ENCODE results near the gene TTLL4. TPM values are rescaled to one million over a fixed set of nuclear protein-coding genes. Genes with fewer than 3 reads are reported as not detected.

Gene TTLL4
- total and polyA plus RNA-seq, 2 donors (not counting 1 experiment from before 2014, with no cell fraction given): 21.2 to 33.8 TPM

DNA sequence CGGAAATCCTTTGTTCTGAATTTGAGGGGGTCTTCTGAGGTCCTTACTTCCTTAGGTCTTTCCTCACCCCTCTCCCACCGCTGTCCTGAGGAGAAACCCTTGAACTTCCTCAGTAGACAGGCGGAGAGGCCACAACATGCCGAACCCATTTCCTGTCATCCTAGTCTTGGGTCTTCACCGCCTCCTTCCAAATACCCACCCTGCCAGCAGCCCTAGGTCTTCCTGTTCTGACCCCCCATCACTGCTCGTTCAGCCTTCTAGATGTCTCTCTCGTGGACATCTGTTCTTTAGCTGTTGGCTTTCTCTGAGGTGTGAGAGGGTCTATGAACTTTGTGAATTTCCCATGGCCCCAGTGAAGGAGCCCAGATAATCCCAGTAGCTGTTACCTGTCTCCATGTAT, 44.1 kb downstream of the TTLL4 start:
- H3K27me3 ChIP-seq (replicated peaks in 1 of 4; ENCODE audit: control extremely low read depth in 1 of 4, control insufficient read depth in 3 of 4, insufficient read depth in 4 of 4, low read length in 3 of 4): no peaks in the 10 kb centered on the region
- H3K4me2 ChIP-seq (replicated peaks; ENCODE audit: low read depth, low read length, poor library complexity, severe bottlenecking): no peak overlapping the region
- Mint-ChIP-seq H3K4me1 (no peaks in the 10 kb centered on the region), H3K9me3 (ENCODE audit: insufficient read depth) (no peaks in the 10 kb centered on the region), H3K27me3 (no peaks in the 10 kb centered on the region), H3K27ac (no peak overlapping the region), H3K4me3 (no peak overlapping the region)
- H3K36me3 ChIP-seq (replicated peaks in 1 of 2; ENCODE audit: control extremely low read depth in 1 of 2, control insufficient read depth in 1 of 2, extremely low read depth in 1 of 2, insufficient read depth in 2 of 2, low read length in 1 of 2): peaks cover 0 to 56% of the 10 kb centered on the region in 2 experiments
- ATAC-seq (ENCODE audit: low read depth): no peak
- H4K20me1 ChIP-seq (ENCODE audit: control insufficient read depth, insufficient read depth, low read length, poor library complexity, severe bottlenecking): no peaks in the 10 kb centered on the region
- ChIA-PET CTCF (no interaction called here), POLR2A (no interaction called here)
- H3K4me3 ChIP-seq (ENCODE audit: control extremely low read depth in 1 of 5, extremely low read depth in 1 of 5, insufficient read depth in 1 of 5, low read depth in 2 of 5, low read length in 4 of 5): no peak overlapping the region
- H3K9ac ChIP-seq (ENCODE audit: low read length): no peak overlapping the region
- H3K79me2 ChIP-seq (ENCODE audit: control insufficient read depth, insufficient read depth, low read length): no peaks in the 10 kb centered on the region
- no peak for DNase-seq
- H3K4me1 ChIP-seq (ENCODE audit: control insufficient read depth in 2 of 2, insufficient read depth in 2 of 2, low read length in 2 of 2): no peaks in the 10 kb centered on the region
- H3K9me3 ChIP-seq (ENCODE audit: control extremely low read depth in 1 of 3, control insufficient read depth in 2 of 3, insufficient read depth in 1 of 3, low read length in 2 of 3): no peaks in the 10 kb centered on the region
- H3K27ac ChIP-seq (ENCODE audit: low read length in 2 of 2): no peak overlapping the region
- intact Hi-C loops (cut with micrococcal nuclease): no loop called here
- no peak overlapping the region for H2AFZ ChIP-seq (ENCODE audit: insufficient read depth, low read depth, low read length, poor library complexity, severe bottlenecking)
- WGBS (ENCODE audit: insufficient coverage): 93% methylated on average over 2 of the region's 7 CpGs
- TF ChIP-seq, protein P1, sequence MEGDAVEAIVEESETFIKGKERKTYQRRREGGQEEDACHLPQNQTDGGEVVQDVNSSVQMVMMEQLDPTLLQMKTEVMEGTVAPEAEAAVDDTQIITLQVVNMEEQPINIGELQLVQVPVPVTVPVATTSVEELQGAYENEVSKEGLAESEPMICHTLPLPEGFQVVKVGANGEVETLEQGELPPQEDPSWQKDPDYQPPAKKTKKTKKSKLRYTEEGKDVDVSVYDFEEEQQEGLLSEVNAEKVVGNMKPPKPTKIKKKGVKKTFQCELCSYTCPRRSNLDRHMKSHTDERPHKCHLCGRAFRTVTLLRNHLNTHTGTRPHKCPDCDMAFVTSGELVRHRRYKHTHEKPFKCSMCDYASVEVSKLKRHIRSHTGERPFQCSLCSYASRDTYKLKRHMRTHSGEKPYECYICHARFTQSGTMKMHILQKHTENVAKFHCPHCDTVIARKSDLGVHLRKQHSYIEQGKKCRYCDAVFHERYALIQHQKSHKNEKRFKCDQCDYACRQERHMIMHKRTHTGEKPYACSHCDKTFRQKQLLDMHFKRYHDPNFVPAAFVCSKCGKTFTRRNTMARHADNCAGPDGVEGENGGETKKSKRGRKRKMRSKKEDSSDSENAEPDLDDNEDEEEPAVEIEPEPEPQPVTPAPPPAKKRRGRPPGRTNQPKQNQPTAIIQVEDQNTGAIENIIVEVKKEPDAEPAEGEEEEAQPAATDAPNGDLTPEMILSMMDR (IDR thresholded peaks at IDR 0.05): no peak
- no peak for TF ChIP-seq EZH2 (IDR thresholded peaks at IDR 0.05; ENCODE audit: borderline replicate concordance, insufficient read depth, low read depth, low read length, poor library complexity, severe bottlenecking)

DNA sequence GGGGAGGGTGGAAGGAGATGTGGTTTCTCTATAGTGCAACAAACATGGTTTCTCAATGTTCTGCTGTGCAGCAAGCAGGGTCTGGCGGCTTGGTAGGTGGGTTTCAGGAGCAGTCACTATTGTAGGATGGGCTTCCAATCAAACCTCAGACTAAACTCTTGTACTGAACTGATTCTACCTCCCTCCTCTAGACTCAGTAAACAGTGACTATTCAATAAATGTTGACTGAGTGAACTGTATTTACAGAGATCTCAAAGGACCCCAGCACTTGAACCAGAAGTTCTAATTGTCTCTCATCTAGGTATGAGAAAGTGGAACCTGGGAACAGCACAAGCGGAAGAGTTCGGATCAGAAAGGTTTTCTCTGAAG, 44.5 kb downstream of the TTLL4 start:
- H4K20me1 ChIP-seq (ENCODE audit: control insufficient read depth, insufficient read depth, low read length, poor library complexity, severe bottlenecking): no peaks in the 10 kb centered on the region
- no peaks in the 10 kb centered on the region for H3K79me2 ChIP-seq (ENCODE audit: control insufficient read depth, insufficient read depth, low read length)
- H2AFZ ChIP-seq (ENCODE audit: insufficient read depth, low read depth, low read length, poor library complexity, severe bottlenecking): no peak overlapping the region
- H3K9ac ChIP-seq (ENCODE audit: low read length): no peak overlapping the region
- peaks cover 0 to 52% of the 10 kb centered on the region in 2 experiments for H3K36me3 ChIP-seq (replicated peaks in 1 of 2; ENCODE audit: control extremely low read depth in 1 of 2, control insufficient read depth in 1 of 2, extremely low read depth in 1 of 2, insufficient read depth in 2 of 2, low read length in 1 of 2)
- ChIA-PET POLR2A (no interaction called here), CTCF (no interaction called here)
- no peaks in the 10 kb centered on the region for H3K9me3 ChIP-seq (ENCODE audit: control extremely low read depth in 1 of 3, control insufficient read depth in 2 of 3, insufficient read depth in 1 of 3, low read length in 2 of 3)
- ATAC-seq (ENCODE audit: low read depth): no peak
- Mint-ChIP-seq H3K9me3 (ENCODE audit: insufficient read depth) (no peaks in the 10 kb centered on the region), H3K27me3 (no peaks in the 10 kb centered on the region), H3K27ac (no peak overlapping the region), H3K4me1 (no peaks in the 10 kb centered on the region), H3K4me3 (no peak overlapping the region)
- no peaks in the 10 kb centered on the region for H3K27me3 ChIP-seq (replicated peaks in 1 of 4; ENCODE audit: control extremely low read depth in 1 of 4, control insufficient read depth in 3 of 4, insufficient read depth in 4 of 4, low read length in 3 of 4)
- no peak overlapping the region for H3K4me3 ChIP-seq (ENCODE audit: control extremely low read depth in 1 of 5, extremely low read depth in 1 of 5, insufficient read depth in 1 of 5, low read depth in 2 of 5, low read length in 4 of 5)
- no peak overlapping the region for H3K4me2 ChIP-seq (replicated peaks; ENCODE audit: low read depth, low read length, poor library complexity, severe bottlenecking)
- intact Hi-C loops (cut with micrococcal nuclease): no loop called here
- no peak for DNase-seq
- no peak overlapping the region for H3K27ac ChIP-seq (ENCODE audit: low read length in 2 of 2)
- TF ChIP-seq, protein P1 (IDR thresholded peaks at IDR 0.05): no peak
- no peak for TF ChIP-seq EZH2 (IDR thresholded peaks at IDR 0.05; ENCODE audit: borderline replicate concordance, insufficient read depth, low read depth, low read length, poor library complexity, severe bottlenecking)
- H3K4me1 ChIP-seq (ENCODE audit: control insufficient read depth in 2 of 2, insufficient read depth in 2 of 2, low read length in 2 of 2): no peaks in the 10 kb centered on the region
- WGBS (ENCODE audit: insufficient coverage): 100% methylated on average over 2 of the region's 3 CpGs
